ENCODE data around the gene LTO1.

DNA sequence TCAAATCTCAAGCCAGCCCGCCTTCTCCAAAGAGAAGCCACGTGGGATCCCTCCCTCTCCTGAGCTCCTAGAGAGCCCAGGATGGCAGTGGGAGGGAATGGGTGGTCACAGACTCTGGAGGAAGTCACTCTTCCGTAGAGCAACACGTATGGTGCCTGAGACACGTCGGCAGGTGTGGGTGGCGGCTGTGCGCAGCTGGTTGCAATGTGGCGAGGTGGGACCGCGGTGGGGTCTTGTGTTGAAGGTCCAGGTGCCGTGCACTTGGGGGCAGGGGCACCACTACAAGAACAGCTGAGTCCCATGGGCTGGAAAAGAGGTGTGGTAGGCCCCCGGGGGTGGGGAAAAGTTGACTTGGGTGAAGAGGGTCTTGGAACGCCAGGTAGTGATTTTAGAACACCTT is 47.6 kb downstream of the LTO1 start:
- TF ChIP-seq CTCF (IDR thresholded peaks at IDR 0.05) (no peak), SMC3 (IDR thresholded peaks at IDR 0.05; ENCODE audit: low read depth, low read length) (no peak), MXI1 (IDR thresholded peaks at IDR 0.05; ENCODE audit: low read depth, low read length) (no peak), REST (IDR thresholded peaks at IDR 0.05; ENCODE audit: low read depth, low read length) (no peak), POLR2AphosphoS5 (IDR thresholded peaks at IDR 0.05; ENCODE audit: low read depth, low read length) (no peak)
